NB4 (cell line): ENCODE data around the gene TCF4.

Experiments used
- CTCF ChIP-seq: IDR thresholded peaks from one replicate; pipeline ENCODE4 v1.5.1; 2012; ENCODE audit warnings: low read depth, low read length
- MYC ChIP-seq: IDR thresholded peaks from 2 replicates; pipeline ENCODE4 v1.6.1; 2011; ENCODE audit warnings: low read depth, low read length
- POLR2A ChIP-seq: IDR thresholded peaks from 2 replicates; pipeline ENCODE4 v1.6.1; 2011; ENCODE audit warnings: mild to moderate bottlenecking; ENCODE audit not compliant: insufficient read length; ENCODE audit errors: extremely low read depth
- TF ChIP-seq, protein P1 (sequence below): IDR thresholded peaks from 2 replicates; pipeline ENCODE4 v1.6.1; 2011; ENCODE audit warnings: low read depth, low read length

DNA sequence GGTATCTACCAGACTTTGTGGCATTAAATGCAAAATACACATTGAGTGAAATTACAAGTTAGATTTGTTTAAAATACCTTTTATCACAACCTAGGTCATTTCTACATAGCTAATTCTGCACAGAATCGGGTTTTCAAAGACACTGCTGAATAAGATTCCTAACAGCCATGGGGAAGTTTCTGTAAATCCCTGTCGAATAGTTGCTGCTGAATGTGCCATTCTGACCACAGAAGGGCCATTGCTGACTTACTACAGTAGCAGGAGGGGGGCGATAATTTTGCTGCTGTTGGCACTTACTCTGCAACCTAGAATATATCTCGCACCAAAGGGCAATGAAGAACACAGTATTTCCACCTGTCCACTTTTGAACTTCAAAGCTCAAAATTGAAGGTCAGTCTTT, 232.8 kb downstream of the TCF4 start:
- TF ChIP-seq POLR2A (no peak), CTCF (no peak), MYC (no peak)
- TF ChIP-seq, protein P1, sequence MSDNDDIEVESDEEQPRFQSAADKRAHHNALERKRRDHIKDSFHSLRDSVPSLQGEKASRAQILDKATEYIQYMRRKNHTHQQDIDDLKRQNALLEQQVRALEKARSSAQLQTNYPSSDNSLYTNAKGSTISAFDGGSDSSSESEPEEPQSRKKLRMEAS: no peak
